ENCODE measurements around the gene SLC37A3.
A peak's percentile ranks its signal among the peaks of the same experiment; 100 is the strongest.

Gene SLC37A3

GRCh38 chr7:140402178-140402835 is 4.0 kb upstream of the SLC37A3 start:
- H3K9ac ChIP-seq (ENCODE audit: low read depth in 1 of 2, low read length in 2 of 2) = no peak overlapping the region
- peaks cover 0 to 5% of the 10 kb centered on the region in 2 donors for H3K27me3 ChIP-seq (ENCODE audit: control insufficient read depth in 1 of 2, insufficient read depth in 2 of 2, low read length in 2 of 2)
- peaks cover 0 to 3% of the 10 kb centered on the region in 2 donors for H3K36me3 ChIP-seq (ENCODE audit: control insufficient read depth in 1 of 2, insufficient read depth in 2 of 2, low read length in 2 of 2)
- H3K27ac ChIP-seq (ENCODE audit: low read depth, low read length) = no peak overlapping the region
- H3K4me3 ChIP-seq (ENCODE audit: low read depth in 1 of 2, low read length in 2 of 2) = no peak overlapping the region
- peaks cover 5 to 12% of the 10 kb centered on the region in 2 donors for H3K4me1 ChIP-seq (ENCODE audit: control insufficient read depth in 1 of 2, insufficient read depth in 2 of 2, low read length in 2 of 2)
- no peaks in the 10 kb centered on the region for H3K9me3 ChIP-seq (ENCODE audit: control insufficient read depth in 1 of 2, low read length in 2 of 2)

GRCh38 chr7:140400381-140400780 is 2.1 kb upstream of the SLC37A3 start:
- H3K27ac ChIP-seq (ENCODE audit: low read depth, low read length) = no peak overlapping the region
- H3K9ac ChIP-seq (ENCODE audit: low read depth in 1 of 2, low read length in 2 of 2) = no peak overlapping the region
- H3K36me3 ChIP-seq (ENCODE audit: control insufficient read depth in 1 of 2, insufficient read depth in 2 of 2, low read length in 2 of 2) = no peaks in the 10 kb centered on the region
- H3K4me1 ChIP-seq (ENCODE audit: control insufficient read depth in 1 of 2, insufficient read depth in 2 of 2, low read length in 2 of 2) = peaks cover 5 to 20% of the 10 kb centered on the region in 2 donors
- no peak overlapping the region for H3K4me3 ChIP-seq (ENCODE audit: low read depth in 1 of 2, low read length in 2 of 2)
- H3K27me3 ChIP-seq (ENCODE audit: control insufficient read depth in 1 of 2, insufficient read depth in 2 of 2, low read length in 2 of 2) = peaks cover 0 to 5% of the 10 kb centered on the region in 2 donors
- no peaks in the 10 kb centered on the region for H3K9me3 ChIP-seq (ENCODE audit: control insufficient read depth in 1 of 2, low read length in 2 of 2)

GRCh38 chr7:140398821-140399220 is 491 bp upstream of the SLC37A3 start:
- Histone ChIP-seq H3K36me3 (ENCODE audit: control insufficient read depth in 1 of 2, insufficient read depth in 2 of 2, low read length in 2 of 2) (no peaks in the 10 kb centered on the region), H3K9ac (ENCODE audit: low read depth in 1 of 2, low read length in 2 of 2) (no peak overlapping the region), H3K4me3 (ENCODE audit: low read depth in 1 of 2, low read length in 2 of 2) (peak overlapping the region in 1 of 2 donors; percentile 73)

GRCh38 chr7:140393756-140394306 is 4.5 kb downstream of the SLC37A3 start:
- Histone ChIP-seq H3K27me3 (ENCODE audit: control insufficient read depth in 1 of 2, insufficient read depth in 2 of 2, low read length in 2 of 2) (no peaks in the 10 kb centered on the region), H3K4me1 (ENCODE audit: control insufficient read depth in 1 of 2, insufficient read depth in 2 of 2, low read length in 2 of 2) (peaks cover 0 to 10% of the 10 kb centered on the region in 2 donors), H3K27ac (ENCODE audit: low read depth, low read length) (no peak overlapping the region), H3K9ac (ENCODE audit: low read depth in 1 of 2, low read length in 2 of 2) (no peak overlapping the region), H3K4me3 (ENCODE audit: low read depth in 1 of 2, low read length in 2 of 2) (no peak overlapping the region), H3K9me3 (ENCODE audit: control insufficient read depth in 1 of 2, low read length in 2 of 2) (no peaks in the 10 kb centered on the region), H3K36me3 (ENCODE audit: control insufficient read depth in 1 of 2, insufficient read depth in 2 of 2, low read length in 2 of 2) (no peaks in the 10 kb centered on the region)

More at GRCh38 chr7:140398821-140399220, 491 bp upstream of the SLC37A3 start:
- Histone ChIP-seq H3K9me3 (ENCODE audit: control insufficient read depth in 1 of 2, low read length in 2 of 2) (no peaks in the 10 kb centered on the region), H3K4me1 (ENCODE audit: control insufficient read depth in 1 of 2, insufficient read depth in 2 of 2, low read length in 2 of 2) (peaks cover 0 to 13% of the 10 kb centered on the region in 2 donors), H3K27ac (ENCODE audit: low read depth, low read length) (no peak overlapping the region), H3K27me3 (ENCODE audit: control insufficient read depth in 1 of 2, insufficient read depth in 2 of 2, low read length in 2 of 2) (peaks cover 0 to under 1% of the 10 kb centered on the region in 2 donors)

- Histone ChIP-seq H3K4me3 (ENCODE audit: low read depth in 1 of 2, low read length in 2 of 2) (no peak overlapping the region), H3K27ac (ENCODE audit: low read depth, low read length) (no peak overlapping the region), H3K27me3 (ENCODE audit: control insufficient read depth in 1 of 2, insufficient read depth in 2 of 2, low read length in 2 of 2) (no peaks in the 10 kb centered on the region), H3K36me3 (ENCODE audit: control insufficient read depth in 1 of 2, insufficient read depth in 2 of 2, low read length in 2 of 2) (no peaks in the 10 kb centered on the region), H3K9ac (ENCODE audit: low read depth in 1 of 2, low read length in 2 of 2) (no peak overlapping the region), H3K4me1 (ENCODE audit: control insufficient read depth in 1 of 2, insufficient read depth in 2 of 2, low read length in 2 of 2) (peaks cover 0 to 7% of the 10 kb centered on the region in 2 donors), H3K9me3 (ENCODE audit: control insufficient read depth in 1 of 2, low read length in 2 of 2) (no peaks in the 10 kb centered on the region)
Observed at GRCh38 chr7:140391634-140392033, 6.7 kb downstream of the SLC37A3 start.

DNA sequence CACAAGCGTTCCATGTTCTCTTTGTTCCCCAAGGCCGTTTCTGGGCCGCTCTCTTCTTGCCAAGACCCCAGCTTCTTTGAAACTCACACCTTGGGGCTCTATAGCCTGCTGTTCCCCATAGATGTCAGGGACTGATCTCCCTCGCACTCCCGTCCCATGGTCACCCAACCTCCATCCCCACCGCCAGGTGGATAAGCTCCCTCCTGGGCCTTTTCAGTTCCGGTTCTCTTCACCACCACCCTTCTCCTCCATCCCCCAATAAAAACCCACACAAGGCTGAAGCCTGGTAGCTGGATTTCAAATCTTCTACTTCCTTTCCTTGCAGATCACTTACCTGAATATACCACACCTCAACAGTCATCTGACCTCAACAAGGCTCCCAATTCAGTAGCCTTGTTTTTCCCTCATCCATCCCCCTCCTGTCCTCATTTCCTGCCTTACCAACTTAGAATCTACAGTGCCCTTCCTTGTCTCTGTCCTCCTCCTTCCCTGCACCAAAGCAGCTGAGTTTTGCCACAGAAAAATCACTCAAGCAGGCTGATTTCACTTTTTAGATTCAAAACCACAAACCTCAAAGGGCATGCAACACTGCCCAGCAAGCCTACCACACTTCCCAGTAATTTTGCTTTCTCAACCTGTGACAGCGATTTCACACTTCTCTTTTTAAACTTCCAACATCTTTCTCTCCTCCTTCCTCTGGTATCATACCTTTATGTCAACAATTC is 7.7 kb downstream of the SLC37A3 start:
- Histone ChIP-seq H3K36me3 (ENCODE audit: control insufficient read depth in 1 of 2, insufficient read depth in 2 of 2, low read length in 2 of 2) (no peaks in the 10 kb centered on the region), H3K27ac (ENCODE audit: low read depth, low read length) (no peak overlapping the region), H3K4me1 (ENCODE audit: control insufficient read depth in 1 of 2, insufficient read depth in 2 of 2, low read length in 2 of 2) (no peaks in the 10 kb centered on the region), H3K4me3 (ENCODE audit: low read depth in 1 of 2, low read length in 2 of 2) (no peak overlapping the region), H3K9ac (ENCODE audit: low read depth in 1 of 2, low read length in 2 of 2) (no peak overlapping the region), H3K9me3 (ENCODE audit: control insufficient read depth in 1 of 2, low read length in 2 of 2) (no peaks in the 10 kb centered on the region), H3K27me3 (ENCODE audit: control insufficient read depth in 1 of 2, insufficient read depth in 2 of 2, low read length in 2 of 2) (no peaks in the 10 kb centered on the region)

GRCh38 chr7:140390034-140390433 is 8.3 kb downstream of the SLC37A3 start:
- Histone ChIP-seq H3K4me3 (ENCODE audit: low read depth in 1 of 2, low read length in 2 of 2) (no peak overlapping the region), H3K27ac (ENCODE audit: low read depth, low read length) (no peak overlapping the region), H3K9ac (ENCODE audit: low read depth in 1 of 2, low read length in 2 of 2) (no peak overlapping the region), H3K9me3 (ENCODE audit: control insufficient read depth in 1 of 2, low read length in 2 of 2) (no peaks in the 10 kb centered on the region), H3K36me3 (ENCODE audit: control insufficient read depth in 1 of 2, insufficient read depth in 2 of 2, low read length in 2 of 2) (no peaks in the 10 kb centered on the region), H3K4me1 (ENCODE audit: control insufficient read depth in 1 of 2, insufficient read depth in 2 of 2, low read length in 2 of 2) (no peaks in the 10 kb centered on the region), H3K27me3 (ENCODE audit: control insufficient read depth in 1 of 2, insufficient read depth in 2 of 2, low read length in 2 of 2) (no peaks in the 10 kb centered on the region)

GRCh38 chr7:140389445-140389844 is 8.9 kb downstream of the SLC37A3 start:
- no peaks in the 10 kb centered on the region for H3K4me1 ChIP-seq (ENCODE audit: control insufficient read depth in 1 of 2, insufficient read depth in 2 of 2, low read length in 2 of 2)
- H3K36me3 ChIP-seq (ENCODE audit: control insufficient read depth in 1 of 2, insufficient read depth in 2 of 2, low read length in 2 of 2) = peaks cover 0 to 3% of the 10 kb centered on the region in 2 donors
- no peak overlapping the region for H3K27ac ChIP-seq (ENCODE audit: low read depth, low read length)
- no peak overlapping the region for H3K9ac ChIP-seq (ENCODE audit: low read depth in 1 of 2, low read length in 2 of 2)
- H3K9me3 ChIP-seq (ENCODE audit: control insufficient read depth in 1 of 2, low read length in 2 of 2) = no peaks in the 10 kb centered on the region
- H3K4me3 ChIP-seq (ENCODE audit: low read depth in 1 of 2, low read length in 2 of 2) = no peak overlapping the region
- no peaks in the 10 kb centered on the region for H3K27me3 ChIP-seq (ENCODE audit: control insufficient read depth in 1 of 2, insufficient read depth in 2 of 2, low read length in 2 of 2)

GRCh38 chr7:140384894-140385545 is 13.3 kb downstream of the SLC37A3 start:
- no peaks in the 10 kb centered on the region for H3K4me1 ChIP-seq (ENCODE audit: control insufficient read depth in 1 of 2, insufficient read depth in 2 of 2, low read length in 2 of 2)
- H3K9me3 ChIP-seq (ENCODE audit: control insufficient read depth in 1 of 2, low read length in 2 of 2) = no peaks in the 10 kb centered on the region
- H3K27me3 ChIP-seq (ENCODE audit: control insufficient read depth in 1 of 2, insufficient read depth in 2 of 2, low read length in 2 of 2) = no peaks in the 10 kb centered on the region
- H3K36me3 ChIP-seq (ENCODE audit: control insufficient read depth in 1 of 2, insufficient read depth in 2 of 2, low read length in 2 of 2) = peaks cover 4 to 16% of the 10 kb centered on the region in 2 donors
- H3K27ac ChIP-seq (ENCODE audit: low read depth, low read length) = no peak overlapping the region
- no peak overlapping the region for H3K4me3 ChIP-seq (ENCODE audit: low read depth in 1 of 2, low read length in 2 of 2)
- H3K9ac ChIP-seq (ENCODE audit: low read depth in 1 of 2, low read length in 2 of 2) = no peak overlapping the region
